RPMI7951 (cell line): ENCODE results near the gene PTPN20. TPM values are rescaled to one million over a fixed set of nuclear protein-coding genes. Genes with fewer than 3 reads are reported as not detected.

Source experiments
- DNase-seq: peaks from one replicate; pipeline ENCODE4 v3.0.0-alpha.2; 2012; ENCODE audit warnings: low read depth
- total RNA-seq: library from RNA; depleted of rRNA; stranded (reverse); fragments of >200 nt; shearing (Covaris generic); gene quantifications from 2 replicates; pipeline ENCODE4 v1.2.3, GENCODE V29; 2014

The PTPN20 gene
- total RNA-seq, 1 experiment from 2014 or later: 4.9 TPM

DNA sequence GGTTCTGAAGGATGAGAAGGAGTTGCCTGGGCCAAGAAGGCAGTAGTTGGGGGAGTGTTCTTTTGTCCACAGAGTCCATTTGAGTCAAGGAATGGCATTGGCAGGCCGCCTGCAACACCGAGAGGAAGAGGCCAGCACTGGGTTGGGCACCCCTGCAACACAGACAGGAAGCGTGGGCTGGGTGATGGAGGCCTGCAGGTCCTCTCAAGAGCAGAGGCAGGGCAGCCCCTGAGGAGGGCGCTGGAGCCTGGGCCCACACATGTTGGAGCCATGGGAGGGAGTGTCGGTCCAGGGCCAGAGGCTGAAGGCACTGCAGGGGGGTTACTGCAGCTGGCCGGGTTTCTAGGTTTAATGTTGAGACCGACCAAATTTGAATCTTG is 137.3 kb downstream of the PTPN20 start:
- no peak for DNase-seq

DNA sequence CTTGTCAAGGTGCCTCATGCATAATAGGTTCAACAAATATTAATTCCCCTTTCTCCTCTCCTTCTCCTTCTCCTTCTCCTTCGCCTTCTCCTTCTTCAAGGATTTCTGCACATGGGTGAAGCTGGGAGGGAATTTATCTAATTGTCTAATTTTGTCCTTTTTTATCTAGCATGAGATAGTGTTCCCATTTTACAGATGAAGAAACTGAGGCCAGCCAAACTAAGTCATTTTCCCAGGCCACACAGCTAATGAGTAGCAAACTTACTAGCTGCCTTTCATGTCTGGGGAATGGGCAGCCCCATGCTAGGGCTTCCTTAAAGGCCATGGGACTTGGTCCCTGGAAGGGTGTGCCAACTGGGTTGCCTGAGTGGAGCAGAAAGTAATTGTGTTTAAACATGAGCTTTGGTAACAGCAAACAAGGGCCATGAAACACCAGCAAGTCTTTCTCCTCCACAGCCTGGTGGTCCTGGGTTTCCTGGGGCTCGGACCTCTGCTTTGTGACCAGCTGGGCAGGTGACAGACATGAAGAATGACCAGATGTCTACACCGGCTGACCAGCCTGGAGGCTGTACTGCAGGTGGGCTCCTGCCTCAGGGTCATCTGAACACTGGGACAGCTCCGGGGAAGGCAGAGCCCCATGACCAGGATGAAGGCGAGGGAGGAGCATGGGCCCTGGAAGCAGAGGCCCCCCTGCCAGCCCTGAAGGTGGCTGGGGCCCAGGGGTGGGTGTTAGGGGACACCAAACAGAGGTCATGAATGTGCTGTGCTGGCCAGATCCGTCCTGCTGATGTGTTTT is 138.0 kb downstream of the PTPN20 start:
- no peak for DNase-seq

DNA sequence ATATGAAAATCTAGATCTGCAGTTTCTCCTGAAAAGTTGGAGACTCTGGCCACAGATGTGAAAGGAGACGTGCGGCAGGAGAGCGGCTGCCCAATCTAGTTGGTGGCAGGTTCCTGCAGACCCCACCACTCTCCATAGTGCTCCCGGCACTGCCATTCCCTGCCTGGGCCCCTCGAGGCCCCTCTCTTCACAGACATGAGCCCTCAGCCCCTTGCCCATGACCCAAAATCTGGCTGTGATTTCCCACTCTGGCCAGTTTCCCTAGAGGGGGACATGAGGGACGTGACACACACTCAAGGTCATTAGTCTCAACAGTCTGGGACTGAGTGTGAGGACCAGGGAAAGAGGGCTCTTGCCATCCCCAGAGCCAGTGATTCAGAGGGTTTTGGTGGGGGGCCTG is 138.7 kb downstream of the PTPN20 start:
- DNase-seq: no peak

DNA sequence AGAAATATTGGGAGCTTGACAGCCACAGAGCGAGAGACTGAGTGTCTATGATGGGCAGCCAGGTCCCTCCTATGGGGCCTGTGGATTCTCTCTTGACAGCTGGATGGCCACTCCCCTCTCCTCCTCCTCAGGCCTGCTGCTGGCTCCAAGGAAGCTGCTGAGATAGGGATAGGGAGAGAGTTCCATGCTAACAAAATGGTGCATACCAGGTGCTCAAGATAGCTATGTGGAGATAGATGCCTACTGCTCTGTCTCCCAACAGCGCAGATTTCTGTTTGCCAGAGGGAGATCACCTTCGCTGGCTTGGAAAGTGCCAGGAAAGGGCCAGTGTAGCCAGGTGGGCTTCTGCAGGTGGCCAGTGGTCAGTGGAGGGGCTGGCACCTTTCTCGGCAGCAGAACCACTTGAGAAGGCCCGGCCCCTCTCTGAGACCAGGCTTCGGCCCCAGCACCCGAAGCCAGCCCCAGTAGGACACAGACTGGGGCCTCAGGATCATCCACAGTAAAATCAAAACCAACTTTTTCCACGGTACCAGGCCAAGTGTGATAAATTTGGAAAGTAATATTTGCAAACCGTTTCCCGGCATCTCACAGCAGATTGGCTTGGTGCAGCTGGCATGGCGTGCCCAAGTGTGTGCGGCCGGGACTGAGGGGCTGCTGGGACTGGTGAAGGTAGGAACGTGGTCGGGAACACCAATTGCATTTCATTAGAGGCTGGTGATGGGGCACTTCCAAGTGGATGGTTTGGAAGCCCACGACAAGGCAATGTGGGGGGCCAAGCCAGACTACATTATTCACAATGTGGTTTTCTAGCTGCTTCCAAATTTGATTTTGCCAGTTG is 139.6 kb downstream of the PTPN20 start:
- DNase-seq: no peak

GRCh38 chr10:47051741-47052238 is 140.6 kb downstream of the PTPN20 start:
- no peak for DNase-seq
